Measurements from ENCODE around the gene SMYD4. TPM values are rescaled to one million over a fixed set of nuclear protein-coding genes. Genes with fewer than 3 reads are reported as not detected.
A peak's percentile ranks its signal among the peaks of the same experiment; 100 is the strongest.

The SMYD4 gene
- total and polyA plus RNA-seq, 9 of the 15 experiments (the other 6 are each of a cell fraction or from before 2014, with no cell fraction given), result 1.3 to 10.2 (median 6.7) TPM

DNA sequence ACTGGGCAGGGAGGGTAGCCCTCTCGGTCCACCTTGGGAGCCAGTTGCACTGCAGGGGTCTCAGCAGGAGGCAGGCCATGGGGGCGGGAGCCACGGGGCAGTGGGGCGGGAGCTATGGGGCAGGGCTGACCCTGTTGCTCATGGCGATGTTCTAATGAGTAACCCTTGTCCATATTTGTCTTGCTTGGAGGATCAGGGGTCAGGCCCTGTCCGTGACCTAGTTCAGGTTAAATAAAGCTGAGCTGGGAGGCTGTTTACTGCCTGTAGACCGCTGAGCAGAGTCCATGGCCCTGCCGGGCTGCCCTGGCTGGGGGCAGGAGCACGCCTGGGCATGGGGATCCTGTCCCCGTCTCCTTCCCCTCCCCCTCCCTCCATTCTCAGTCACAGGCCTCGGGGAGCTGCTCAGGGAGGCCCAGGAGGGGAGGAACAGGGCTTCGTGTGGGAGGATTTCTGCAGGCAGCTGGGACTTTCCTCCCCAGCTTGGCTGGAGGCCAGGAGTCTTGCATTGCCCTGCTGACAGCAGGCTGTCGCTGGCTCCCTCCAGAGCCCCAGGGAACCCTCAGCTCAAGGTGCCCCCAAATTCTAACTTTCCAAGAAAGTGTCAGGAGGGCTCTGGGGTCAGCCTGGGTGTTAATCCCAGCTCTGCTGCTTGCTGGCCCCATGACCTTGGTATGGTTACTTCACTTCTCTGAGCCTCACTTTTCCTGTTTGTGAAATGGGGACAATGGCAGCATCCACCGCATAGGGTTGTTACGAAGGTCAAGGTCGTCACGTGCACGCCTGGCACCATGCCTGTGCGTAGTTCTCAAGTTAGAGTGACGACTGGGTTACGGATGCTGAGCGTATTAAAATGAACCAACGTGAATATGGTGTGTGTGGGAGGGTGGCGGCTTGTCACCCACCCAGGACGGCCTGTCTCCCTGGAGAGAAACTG lies 93.1 kb downstream of the SMYD4 start:
- H3K9me3 ChIP-seq (replicated peaks; ENCODE audit: control insufficient read depth, insufficient read depth, low read depth, low read length), result no peaks in the 10 kb centered on the region
- no peaks in the 10 kb centered on the region for H3K79me2 ChIP-seq (ENCODE audit: control insufficient read depth, insufficient read depth, low read length)
- BruUV-seq (replicated peaks), result no TSS peak
- peak; percentile 94 for ATAC-seq
- 33% methylated on average over 16 of the region's 25 CpGs for WGBS (ENCODE audit: insufficient coverage, low coverage, missing lambda C conversion rate)
- H3K4me2 ChIP-seq (ENCODE audit: insufficient read depth, low read length), result peak overlapping the region; percentile 3; the same call in 1 of the 2 replicates
- peak; percentile 78 to 89 (median 80) for DNase-seq (ENCODE audit: extremely low read depth in 1 of 4, low spot score in 3 of 4)
- POLR2A ChIA-PET, result interaction anchor here (0.6 to 3.6 kb wide), 4 partner anchors 10 to 57 kb away, joined by 3 to 16 read pairs (median 3); no protein-coding TSS in a partner anchor
- H3K27me3 ChIP-seq (ENCODE audit: control insufficient read depth in 2 of 2, insufficient read depth in 2 of 2, low read length in 2 of 2), result peaks cover 0 to 3% of the 10 kb centered on the region in 2 experiments; a peak in 1 of 5 replicates
- no peak overlapping the region for H2AFZ ChIP-seq (ENCODE audit: low read depth, low read length)
- H4K20me1 ChIP-seq (replicated peaks; ENCODE audit: control insufficient read depth, insufficient read depth, low read length), result no peaks in the 10 kb centered on the region
- no peak overlapping the region for H3K4me3 ChIP-seq
- H3K9me1 ChIP-seq (ENCODE audit: control insufficient read depth, insufficient read depth, low read length), result no peaks in the 10 kb centered on the region
- peaks cover 12% of the 10 kb centered on the region; the same call in 1 of the 3 replicates for H3K36me3 ChIP-seq (ENCODE audit: control insufficient read depth, insufficient read depth, low read length)
- intact Hi-C loops (cut with micrococcal nuclease) (no loop called here), in situ Hi-C loops (cut with MboI) (no loop called here)
- H3K4me1 ChIP-seq (replicated peaks in 1 of 2; ENCODE audit: control insufficient read depth in 2 of 2, insufficient read depth in 2 of 2, low read length in 2 of 2), result peaks cover 7 to 50% of the 10 kb centered on the region in 2 experiments
- peak overlapping the region in 1 of 2 experiments; percentile 86; a peak in 3 of 4 replicates for H3K9ac ChIP-seq (ENCODE audit: insufficient read depth in 1 of 2, low read depth in 2 of 2, low read length in 2 of 2)
- H3K27ac ChIP-seq (ENCODE audit: extremely low read depth, low read depth, low read length), result peak overlapping the region; percentile 53; the same call in 2 of the 3 replicates
- peak; percentile 88 for FAIRE-seq
- CTCF ChIA-PET (ENCODE audit: low intra/inter-chr PET ratio), result no interaction called here
- TF ChIP-seq, protein P1, sequence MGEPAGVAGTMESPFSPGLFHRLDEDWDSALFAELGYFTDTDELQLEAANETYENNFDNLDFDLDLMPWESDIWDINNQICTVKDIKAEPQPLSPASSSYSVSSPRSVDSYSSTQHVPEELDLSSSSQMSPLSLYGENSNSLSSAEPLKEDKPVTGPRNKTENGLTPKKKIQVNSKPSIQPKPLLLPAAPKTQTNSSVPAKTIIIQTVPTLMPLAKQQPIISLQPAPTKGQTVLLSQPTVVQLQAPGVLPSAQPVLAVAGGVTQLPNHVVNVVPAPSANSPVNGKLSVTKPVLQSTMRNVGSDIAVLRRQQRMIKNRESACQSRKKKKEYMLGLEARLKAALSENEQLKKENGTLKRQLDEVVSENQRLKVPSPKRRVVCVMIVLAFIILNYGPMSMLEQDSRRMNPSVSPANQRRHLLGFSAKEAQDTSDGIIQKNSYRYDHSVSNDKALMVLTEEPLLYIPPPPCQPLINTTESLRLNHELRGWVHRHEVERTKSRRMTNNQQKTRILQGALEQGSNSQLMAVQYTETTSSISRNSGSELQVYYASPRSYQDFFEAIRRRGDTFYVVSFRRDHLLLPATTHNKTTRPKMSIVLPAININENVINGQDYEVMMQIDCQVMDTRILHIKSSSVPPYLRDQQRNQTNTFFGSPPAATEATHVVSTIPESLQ (CRISPR knock-in tag; IDR thresholded peaks at IDR 0.05), result no peak
- TF ChIP-seq ZEB2 (IDR thresholded peaks at IDR 0.05) (no peak), ZSCAN29 (IDR thresholded peaks at IDR 0.05) (no peak), ZNF263 (CRISPR knock-in tag; IDR thresholded peaks at IDR 0.05; ENCODE audit: borderline replicate concordance) (0 out of 2 replicates have a peak, but pooled peaks have one; percentile 44), ARID1B (IDR thresholded peaks at IDR 0.05) (peak; percentile 53), TEAD1 (CRISPR knock-in tag; IDR thresholded peaks at IDR 0.05) (peak in 1 of 2 experiments; percentile 47; a peak in 1 of 4 replicates), CBFA2T2 (conservative IDR thresholded peaks at IDR 0.05) (peak; percentile 52; the same call in 1 of the 2 replicates), HNRNPK (IDR thresholded peaks at IDR 0.05; ENCODE audit: low read depth, low read length, poor library complexity, severe bottlenecking) (no peak), BACH1 (tag; IDR thresholded peaks at IDR 0.05) (peak; percentile 30; the same call in 1 of the 2 replicates), GATAD2A (IDR thresholded peaks at IDR 0.05) (0 out of 2 replicates have a peak, but pooled peaks have one; percentile 40), SRSF3 (IDR thresholded peaks at IDR 0.05; ENCODE audit: insufficient read depth, low read length) (no peak)
- TF ChIP-seq, protein P2, sequence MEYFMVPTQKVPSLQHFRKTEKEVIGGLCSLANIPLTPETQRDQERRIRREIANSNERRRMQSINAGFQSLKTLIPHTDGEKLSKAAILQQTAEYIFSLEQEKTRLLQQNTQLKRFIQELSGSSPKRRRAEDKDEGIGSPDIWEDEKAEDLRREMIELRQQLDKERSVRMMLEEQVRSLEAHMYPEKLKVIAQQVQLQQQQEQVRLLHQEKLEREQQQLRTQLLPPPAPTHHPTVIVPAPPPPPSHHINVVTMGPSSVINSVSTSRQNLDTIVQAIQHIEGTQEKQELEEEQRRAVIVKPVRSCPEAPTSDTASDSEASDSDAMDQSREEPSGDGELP (CRISPR knock-in tag; IDR thresholded peaks at IDR 0.05; ENCODE audit: borderline replicate concordance), result peak; percentile 96
- TF ChIP-seq, protein P3, sequence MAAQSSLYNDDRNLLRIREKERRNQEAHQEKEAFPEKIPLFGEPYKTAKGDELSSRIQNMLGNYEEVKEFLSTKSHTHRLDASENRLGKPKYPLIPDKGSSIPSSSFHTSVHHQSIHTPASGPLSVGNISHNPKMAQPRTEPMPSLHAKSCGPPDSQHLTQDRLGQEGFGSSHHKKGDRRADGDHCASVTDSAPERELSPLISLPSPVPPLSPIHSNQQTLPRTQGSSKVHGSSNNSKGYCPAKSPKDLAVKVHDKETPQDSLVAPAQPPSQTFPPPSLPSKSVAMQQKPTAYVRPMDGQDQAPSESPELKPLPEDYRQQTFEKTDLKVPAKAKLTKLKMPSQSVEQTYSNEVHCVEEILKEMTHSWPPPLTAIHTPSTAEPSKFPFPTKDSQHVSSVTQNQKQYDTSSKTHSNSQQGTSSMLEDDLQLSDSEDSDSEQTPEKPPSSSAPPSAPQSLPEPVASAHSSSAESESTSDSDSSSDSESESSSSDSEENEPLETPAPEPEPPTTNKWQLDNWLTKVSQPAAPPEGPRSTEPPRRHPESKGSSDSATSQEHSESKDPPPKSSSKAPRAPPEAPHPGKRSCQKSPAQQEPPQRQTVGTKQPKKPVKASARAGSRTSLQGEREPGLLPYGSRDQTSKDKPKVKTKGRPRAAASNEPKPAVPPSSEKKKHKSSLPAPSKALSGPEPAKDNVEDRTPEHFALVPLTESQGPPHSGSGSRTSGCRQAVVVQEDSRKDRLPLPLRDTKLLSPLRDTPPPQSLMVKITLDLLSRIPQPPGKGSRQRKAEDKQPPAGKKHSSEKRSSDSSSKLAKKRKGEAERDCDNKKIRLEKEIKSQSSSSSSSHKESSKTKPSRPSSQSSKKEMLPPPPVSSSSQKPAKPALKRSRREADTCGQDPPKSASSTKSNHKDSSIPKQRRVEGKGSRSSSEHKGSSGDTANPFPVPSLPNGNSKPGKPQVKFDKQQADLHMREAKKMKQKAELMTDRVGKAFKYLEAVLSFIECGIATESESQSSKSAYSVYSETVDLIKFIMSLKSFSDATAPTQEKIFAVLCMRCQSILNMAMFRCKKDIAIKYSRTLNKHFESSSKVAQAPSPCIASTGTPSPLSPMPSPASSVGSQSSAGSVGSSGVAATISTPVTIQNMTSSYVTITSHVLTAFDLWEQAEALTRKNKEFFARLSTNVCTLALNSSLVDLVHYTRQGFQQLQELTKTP (IDR thresholded peaks at IDR 0.05; ENCODE audit: low read depth in 1 of 2, partially characterized antibody in 2 of 2), result peak in 1 of 2 experiments; percentile 65

Measured in K562 (cell line).